IMR-90 (cell line): Measurements from ENCODE around the gene MALRD1.

ENCODE experiments used
- CTCF ChIP-seq: conservative IDR thresholded peaks from 2 replicates; pipeline ENCODE4 v1.5.1; 2012; ENCODE audit warnings: mild to moderate bottlenecking, low read depth, low read length, improper control_type of control experiment
- SMC3 ChIP-seq: fragments of 150-350 bp; IDR thresholded peaks from 2 replicates; pipeline ENCODE4 v1.6.1; 2016; ENCODE audit warnings: low read depth, mild to moderate bottlenecking, antibody characterized with exemption, low read length, moderate library complexity

- TF ChIP-seq CTCF = no peak
- TF ChIP-seq SMC3 = no peak
These were observed 267.7 kb downstream of the MALRD1 start for GRCh38 chr10:19316204-19316870.
